Epithelial cell of esophagus (primary cell): ENCODE data around the gene GHRH.

Source experiments
- DNase-seq: peaks from one replicate; pipeline ENCODE4 v3.0.0; 2010; ENCODE audit warnings: low read depth
- H3K4me3 ChIP-seq: 2 replicates; pipeline ENCODE4 v1.5.1; 2011; ENCODE audit warnings: mild to moderate bottlenecking, low read length, control low read depth
- TF ChIP-seq, protein P1 (sequence below): IDR thresholded peaks from 2 replicates; pipeline ENCODE4 v1.5.1; 2011; ENCODE audit warnings: low read depth, mild to moderate bottlenecking, low read length, control low read depth, inconsistent platforms; ENCODE audit not compliant: insufficient read depth; ENCODE audit errors: missing control alignments

GHRH gene

GRCh38 chr20:37305079-37305478 lies 43.5 kb upstream of the GHRH start:
- no peak for DNase-seq
- H3K4me3 ChIP-seq = no peak overlapping the region
- TF ChIP-seq, protein P1, sequence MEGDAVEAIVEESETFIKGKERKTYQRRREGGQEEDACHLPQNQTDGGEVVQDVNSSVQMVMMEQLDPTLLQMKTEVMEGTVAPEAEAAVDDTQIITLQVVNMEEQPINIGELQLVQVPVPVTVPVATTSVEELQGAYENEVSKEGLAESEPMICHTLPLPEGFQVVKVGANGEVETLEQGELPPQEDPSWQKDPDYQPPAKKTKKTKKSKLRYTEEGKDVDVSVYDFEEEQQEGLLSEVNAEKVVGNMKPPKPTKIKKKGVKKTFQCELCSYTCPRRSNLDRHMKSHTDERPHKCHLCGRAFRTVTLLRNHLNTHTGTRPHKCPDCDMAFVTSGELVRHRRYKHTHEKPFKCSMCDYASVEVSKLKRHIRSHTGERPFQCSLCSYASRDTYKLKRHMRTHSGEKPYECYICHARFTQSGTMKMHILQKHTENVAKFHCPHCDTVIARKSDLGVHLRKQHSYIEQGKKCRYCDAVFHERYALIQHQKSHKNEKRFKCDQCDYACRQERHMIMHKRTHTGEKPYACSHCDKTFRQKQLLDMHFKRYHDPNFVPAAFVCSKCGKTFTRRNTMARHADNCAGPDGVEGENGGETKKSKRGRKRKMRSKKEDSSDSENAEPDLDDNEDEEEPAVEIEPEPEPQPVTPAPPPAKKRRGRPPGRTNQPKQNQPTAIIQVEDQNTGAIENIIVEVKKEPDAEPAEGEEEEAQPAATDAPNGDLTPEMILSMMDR = no peak

- H3K4me3 ChIP-seq = no peak overlapping the region
- TF ChIP-seq, protein P1 = no peak
- no peak for DNase-seq
Measured at GRCh38 chr20:37303637-37304036, 42.0 kb upstream of the GHRH start.

- no peak for DNase-seq
- TF ChIP-seq, protein P1 = no peak
- H3K4me3 ChIP-seq = no peak overlapping the region
Measured at GRCh38 chr20:37302981-37303380, 41.4 kb upstream of the GHRH start.

GRCh38 chr20:37301558-37301957 lies 39.9 kb upstream of the GHRH start:
- TF ChIP-seq, protein P1 = no peak
- no peak overlapping the region for H3K4me3 ChIP-seq
- no peak for DNase-seq

GRCh38 chr20:37301120-37301519 lies 39.5 kb upstream of the GHRH start:
- no peak overlapping the region for H3K4me3 ChIP-seq
- no peak for DNase-seq
- TF ChIP-seq, protein P1 = no peak

GRCh38 chr20:37299718-37300528 lies 38.3 kb upstream of the GHRH start:
- DNase-seq = no peak
- TF ChIP-seq, protein P1 = no peak
- no peak overlapping the region for H3K4me3 ChIP-seq
